Prostate gland (tissue), 2 donors: ENCODE measurements around the gene CDH16. TPM values are rescaled to one million over a fixed set of nuclear protein-coding genes. Genes with fewer than 3 reads are reported as not detected.
"Not testable (repeated sequence)": the region's sequence is repeated elsewhere in the genome, so short reads cannot be mapped to it uniquely, and the experiment has no call there.

Source experiments
- DNase-seq: peaks from one replicate; pipeline ENCODE4 v3.0.0-alpha.2; 2019; ENCODE audit warnings: low spot score
- H3K27ac ChIP-seq, 2 donors: fragments of 200-600 bp; sonication (generic); 2 replicates each; pipeline ENCODE4 v1.5.1; 2017 to 2019
- H3K27me3 ChIP-seq: fragments of 200-600 bp; sonication (generic); replicated peaks from 2 replicates; pipeline ENCODE4 v1.5.1; 2019; ENCODE audit not compliant: insufficient read depth
- H3K36me3 ChIP-seq, 2 donors: fragments of 200-600 bp; sonication (generic); 1 replicate in 1 of 2; 2 replicates in 1 of 2; pipeline versions ENCODE4 v1.5.1 to v1.8.1; 2017 to 2019
- H3K4me1 ChIP-seq: fragments of 200-600 bp; sonication (generic); replicated peaks from 2 replicates; pipeline ENCODE4 v1.5.1; 2019
- H3K4me3 ChIP-seq, 2 donors: fragments of 200-600 bp; sonication (generic); 2 replicates each; pipeline ENCODE4 v1.5.1; 2017 to 2019
- H3K9me3 ChIP-seq: fragments of 200-600 bp; sonication (generic); 2 replicates; pipeline ENCODE4 v1.5.1; 2017
- POLR2A ChIP-seq: fragments of 450-650 bp; IDR thresholded peaks from one replicate; pipeline ENCODE4 v1.6.1; 2016; ENCODE audit warnings: antibody characterized with exemption, mild to moderate bottlenecking
- POLR2AphosphoS5 ChIP-seq: sonication (generic); formaldehyde crosslinking; IDR thresholded peaks from one replicate; pipeline ENCODE4 v1.6.1; 2017; ENCODE audit warnings: antibody characterized with exemption
- whole genome bisulfite sequencing: methylation state at CpG from one replicate; pipeline ENCODE4 v1.1.5; 2018; 5-methylcytosine and 5-hydroxymethylcytosine counted together
- intact Hi-C: fragments of 100-400 bp; cut with DNase I; formaldehyde crosslinking; loops from one replicate; pipeline ENCODE4 v1.14.2; 2022
- total RNA-seq, 2 donors: library from RNA; depleted of rRNA; stranded (reverse); fragments of >200 nt; gene quantifications; one replicate each; pipeline ENCODE4 v1.1.0, GENCODE V29; 2016
- TF ChIP-seq, protein P1 (sequence below), 4 experiments: fragments of 200-600 bp in 2 of 4; fragments of 450-650 bp in 2 of 4; sonication (generic) in 2 of 4; IDR thresholded peaks; 1 replicate in 3 of 4; 2 replicates in 1 of 4; pipeline ENCODE4 v1.5.1; 2016 to 2019; ENCODE audit warnings: antibody characterized with exemption in 4 of 4, mild to moderate bottlenecking in 2 of 4, moderate library complexity in 2 of 4

CDH16 gene
- total RNA-seq, 2 donors from 2014 or later: not detected

DNA sequence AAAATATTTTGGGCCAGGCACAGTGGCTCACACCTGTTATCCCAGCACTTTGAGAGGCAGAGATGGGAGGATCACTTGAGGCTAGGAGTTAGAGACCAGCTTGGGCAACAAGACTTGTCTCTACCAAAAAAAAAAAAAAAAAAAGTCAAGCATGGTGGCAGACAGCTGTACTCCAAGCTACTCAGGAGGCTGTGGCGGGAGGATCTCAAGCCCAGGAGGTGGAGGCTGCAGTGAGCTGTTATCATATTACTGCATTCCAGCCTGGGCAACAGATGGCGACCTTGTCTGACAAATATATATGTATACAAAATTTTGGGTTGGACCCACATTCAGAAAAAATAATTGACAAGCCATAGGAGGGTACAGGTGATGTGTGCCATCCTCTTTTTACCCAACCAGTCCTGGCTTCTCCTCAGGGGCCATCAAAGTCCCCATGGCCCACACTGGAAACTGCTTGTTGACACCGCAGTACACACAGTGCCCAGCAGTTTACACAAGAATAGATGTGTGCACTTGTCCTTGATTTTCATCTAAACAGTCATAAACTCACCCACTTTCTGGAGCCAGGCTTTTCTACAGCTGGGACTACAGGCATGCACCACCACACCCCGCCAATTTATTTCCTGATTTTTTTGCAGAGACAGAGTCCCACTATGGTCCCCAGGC, 18.3 kb upstream of the CDH16 start:
- peaks cover under 1 to 21% of the 10 kb centered on the region in 2 donors for H3K36me3 ChIP-seq
- peaks cover 22% of the 10 kb centered on the region for H3K4me1 ChIP-seq
- no peaks in the 10 kb centered on the region for H3K9me3 ChIP-seq
- WGBS: 71% methylated on average over 4 of the region's 4 CpGs
- peak; percentile 55 for DNase-seq
- no peaks in the 10 kb centered on the region for H3K27me3 ChIP-seq
- peak; percentile 68 for TF ChIP-seq POLR2AphosphoS5
- TF ChIP-seq POLR2A: no peak
- intact Hi-C loops: no loop called here
- H3K4me3 ChIP-seq: no peak overlapping the region
- H3K27ac ChIP-seq: peak overlapping the region in 1 of 2 donors; percentile 92

DNA sequence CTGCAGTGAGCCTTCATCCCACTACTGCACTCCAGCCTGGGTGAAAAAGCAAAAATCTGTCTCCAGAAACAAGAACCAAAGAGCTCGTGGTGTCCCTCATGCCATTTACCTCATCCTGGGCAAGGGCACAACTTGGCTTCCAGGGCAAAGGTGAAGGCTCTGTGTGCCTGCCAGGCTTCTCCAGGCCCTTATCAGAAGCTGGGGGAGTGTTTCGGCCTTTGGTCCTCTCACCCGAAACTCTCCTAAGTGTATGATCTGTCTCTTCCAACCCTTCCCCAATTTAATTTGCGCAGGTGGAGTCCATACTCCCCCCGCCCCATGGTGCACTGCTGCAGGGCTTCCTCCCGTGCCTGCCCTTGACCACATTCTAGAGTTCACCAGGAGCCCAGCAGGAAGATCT, 17.8 kb upstream of the CDH16 start:
- no peak overlapping the region for H3K4me3 ChIP-seq
- H3K9me3 ChIP-seq: no peaks in the 10 kb centered on the region
- no peaks in the 10 kb centered on the region for H3K27me3 ChIP-seq
- intact Hi-C loops: no loop called here
- peak overlapping the region in 1 of 2 donors; percentile 92 for H3K27ac ChIP-seq
- WGBS: 87% methylated on average over 6 of the region's 6 CpGs
- DNase-seq: no peak
- TF ChIP-seq POLR2A (no peak), POLR2AphosphoS5 (no peak)
- TF ChIP-seq, protein P1, sequence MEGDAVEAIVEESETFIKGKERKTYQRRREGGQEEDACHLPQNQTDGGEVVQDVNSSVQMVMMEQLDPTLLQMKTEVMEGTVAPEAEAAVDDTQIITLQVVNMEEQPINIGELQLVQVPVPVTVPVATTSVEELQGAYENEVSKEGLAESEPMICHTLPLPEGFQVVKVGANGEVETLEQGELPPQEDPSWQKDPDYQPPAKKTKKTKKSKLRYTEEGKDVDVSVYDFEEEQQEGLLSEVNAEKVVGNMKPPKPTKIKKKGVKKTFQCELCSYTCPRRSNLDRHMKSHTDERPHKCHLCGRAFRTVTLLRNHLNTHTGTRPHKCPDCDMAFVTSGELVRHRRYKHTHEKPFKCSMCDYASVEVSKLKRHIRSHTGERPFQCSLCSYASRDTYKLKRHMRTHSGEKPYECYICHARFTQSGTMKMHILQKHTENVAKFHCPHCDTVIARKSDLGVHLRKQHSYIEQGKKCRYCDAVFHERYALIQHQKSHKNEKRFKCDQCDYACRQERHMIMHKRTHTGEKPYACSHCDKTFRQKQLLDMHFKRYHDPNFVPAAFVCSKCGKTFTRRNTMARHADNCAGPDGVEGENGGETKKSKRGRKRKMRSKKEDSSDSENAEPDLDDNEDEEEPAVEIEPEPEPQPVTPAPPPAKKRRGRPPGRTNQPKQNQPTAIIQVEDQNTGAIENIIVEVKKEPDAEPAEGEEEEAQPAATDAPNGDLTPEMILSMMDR (IDR thresholded peaks at IDR 0.05): no peak
- peaks cover 0 to 16% of the 10 kb centered on the region in 2 donors for H3K36me3 ChIP-seq
- H3K4me1 ChIP-seq: peaks cover 22% of the 10 kb centered on the region

DNA sequence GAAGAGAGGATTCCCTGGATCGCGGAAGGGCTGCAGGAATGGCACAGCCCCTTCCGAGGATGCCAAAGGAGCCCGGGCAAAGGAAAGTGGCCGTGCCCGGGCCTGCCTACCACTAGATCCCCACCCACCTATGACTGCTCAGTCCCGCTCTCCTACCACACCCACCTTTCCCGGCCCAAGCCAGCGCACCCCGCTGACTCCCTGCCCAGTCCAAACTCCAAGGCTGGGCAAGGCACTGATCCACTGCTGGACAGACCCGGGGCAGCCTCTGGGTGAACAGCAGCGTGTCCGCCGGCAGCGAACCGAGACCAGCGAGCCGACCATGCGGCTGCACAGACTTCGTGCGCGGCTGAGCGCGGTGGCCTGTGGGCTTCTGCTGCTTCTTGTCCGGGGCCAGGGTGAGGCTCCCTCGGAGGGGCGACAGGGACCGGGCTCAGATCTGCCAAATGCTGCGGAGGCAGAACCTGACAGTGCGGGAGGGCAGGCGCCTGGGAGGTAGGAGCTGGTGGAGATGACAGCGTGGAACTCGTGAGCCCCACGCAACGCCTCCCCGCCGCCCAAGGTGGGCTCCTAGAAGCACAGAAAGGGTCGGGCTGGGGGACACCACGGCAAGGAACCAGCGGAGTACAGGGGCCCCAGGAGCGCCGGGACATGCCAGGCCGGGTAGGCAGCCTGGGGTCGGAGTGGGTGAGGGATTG, 16.8 kb upstream of the CDH16 start, which contains the start of gene CES2:
TSS of gene CES2 (plus strand) at position 203 of the 698 bp plus-strand sequence. CDS start at position 323, 120 bp downstream.
- Histone ChIP-seq H3K4me1 (peaks cover 22% of the 10 kb centered on the region), H3K36me3 (peaks cover 0 to 6% of the 10 kb centered on the region in 2 donors), H3K27ac (peak within 1 kb of the TSS; percentile 89 to 92), H3K27me3 (no peaks in the 10 kb centered on the region), H3K9me3 (no peaks in the 10 kb centered on the region), H3K4me3 (peak within 1 kb of the TSS; percentile 99 to 100)
- WGBS: 20% methylated on average over 43 of the region's 44 CpGs
- TF ChIP-seq POLR2A (peak; percentile 64), POLR2AphosphoS5 (peak; percentile 56)
- TF ChIP-seq, protein P1 (IDR thresholded peaks at IDR 0.05): no peak
- peak; percentile 73 for DNase-seq
- intact Hi-C loops: no loop called here

DNA sequence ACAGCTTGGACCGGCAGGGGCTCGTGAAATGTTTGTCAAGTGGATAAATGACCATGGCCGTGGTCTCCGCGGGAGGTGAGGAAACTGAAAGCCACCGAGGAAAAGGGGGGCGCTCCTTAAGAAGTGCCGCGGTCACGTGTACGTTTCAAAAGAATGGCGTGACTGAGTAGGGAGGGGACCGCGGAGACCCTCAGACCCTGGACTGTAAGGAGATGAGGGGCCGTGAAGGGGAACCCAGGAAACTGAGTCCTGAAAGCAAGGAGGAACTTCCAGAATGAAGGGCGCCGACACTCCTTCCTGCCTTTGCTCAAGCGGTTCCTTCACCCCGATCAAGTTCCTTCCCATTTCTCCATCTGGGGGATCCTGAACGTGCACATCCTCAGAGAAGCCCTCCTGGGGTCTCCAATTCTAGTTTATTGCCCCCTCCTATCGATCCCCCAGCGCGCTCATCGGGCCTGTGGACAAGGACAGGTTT, 16.2 kb upstream of the CDH16 start:
- DNase-seq, H3K36me3 ChIP-seq, H3K9me3 ChIP-seq, intact Hi-C loops, H3K27me3 ChIP-seq: not testable (repeated sequence)
- Histone ChIP-seq H3K4me1 (peaks cover 22% of the 10 kb centered on the region), H3K27ac (peak overlapping the region; percentile 89 to 92), H3K4me3 (peak overlapping the region; percentile 99 to 100)
- under 1% methylated on average over 22 of the region's 24 CpGs for WGBS

DNA sequence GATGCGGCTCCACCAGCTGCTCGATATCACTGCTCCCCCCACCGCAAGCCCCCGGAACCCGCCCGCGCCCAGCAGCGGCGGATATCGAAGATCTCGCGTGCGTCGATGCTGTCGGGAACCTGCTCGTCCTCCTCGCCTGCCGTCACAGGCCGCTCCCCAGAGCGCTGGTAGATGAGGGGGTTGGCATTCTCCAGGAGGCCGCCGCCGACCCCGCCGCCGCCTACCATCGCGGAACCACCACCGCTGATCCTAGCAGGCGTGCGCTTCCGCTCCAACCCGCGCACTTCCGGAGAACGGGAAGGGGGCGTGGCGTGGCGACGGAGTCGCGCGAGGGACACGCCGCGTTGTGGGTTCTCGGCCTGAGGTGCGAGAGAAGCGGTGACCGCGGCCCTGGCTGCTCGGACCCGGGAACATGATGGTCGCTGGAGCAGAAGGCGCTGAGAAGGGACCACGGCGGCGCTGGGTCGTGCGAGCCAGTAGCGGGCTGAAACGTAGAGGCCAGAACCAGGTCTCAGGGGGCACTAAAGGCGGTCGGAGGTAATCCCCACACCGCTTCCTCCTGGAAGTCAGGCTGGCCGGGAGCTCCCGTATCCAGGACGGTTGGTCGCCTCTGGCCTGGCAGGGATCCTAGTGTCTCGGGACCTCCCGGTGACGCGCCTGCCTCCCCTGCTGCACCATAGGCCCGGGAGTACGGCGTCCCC, 15.6 kb upstream of the CDH16 start, which contains the start of gene CIAO2B:
TSS of gene CIAO2B (minus strand) at position 265 of the 701 bp plus-strand sequence. CDS start at position 227, 38 bp downstream.
- intact Hi-C loops: no loop called here
- H3K4me1 ChIP-seq: peaks cover 22% of the 10 kb centered on the region
- under 1% methylated on average over 48 of the region's 76 CpGs for WGBS

More for the DNA sequence above, 15.6 kb upstream of the CDH16 start, which contains the start of gene CIAO2B:
- Histone ChIP-seq H3K4me3 (peak within 1 kb of the TSS; percentile 99 to 100), H3K9me3 (no peaks in the 10 kb centered on the region), H3K27ac (peak within 1 kb of the TSS; percentile 89 to 92), H3K36me3 (no peaks in the 10 kb centered on the region), H3K27me3 (no peaks in the 10 kb centered on the region)
- TF ChIP-seq, protein P1 (IDR thresholded peaks at IDR 0.05): no peak
- TF ChIP-seq POLR2A (peak; percentile 84), POLR2AphosphoS5 (peak; percentile 99)
- peak; percentile 84 for DNase-seq
